HG02943 (cell line): Measurements from ENCODE around the gene MAPK12.
"Not testable (repeated sequence)": the region's sequence is repeated elsewhere in the genome, so short reads cannot be mapped to it uniquely, and the experiment has no call there.

Experiments
- ATAC-seq: cut with Tn5 transposase; IDR thresholded peaks from one replicate; pipeline ENCODE4 v1.9.1; 2021; ENCODE audit warnings: mild to moderate bottlenecking, low read depth, moderate library complexity; ENCODE audit not compliant: unreplicated experiment

Gene MAPK12

DNA sequence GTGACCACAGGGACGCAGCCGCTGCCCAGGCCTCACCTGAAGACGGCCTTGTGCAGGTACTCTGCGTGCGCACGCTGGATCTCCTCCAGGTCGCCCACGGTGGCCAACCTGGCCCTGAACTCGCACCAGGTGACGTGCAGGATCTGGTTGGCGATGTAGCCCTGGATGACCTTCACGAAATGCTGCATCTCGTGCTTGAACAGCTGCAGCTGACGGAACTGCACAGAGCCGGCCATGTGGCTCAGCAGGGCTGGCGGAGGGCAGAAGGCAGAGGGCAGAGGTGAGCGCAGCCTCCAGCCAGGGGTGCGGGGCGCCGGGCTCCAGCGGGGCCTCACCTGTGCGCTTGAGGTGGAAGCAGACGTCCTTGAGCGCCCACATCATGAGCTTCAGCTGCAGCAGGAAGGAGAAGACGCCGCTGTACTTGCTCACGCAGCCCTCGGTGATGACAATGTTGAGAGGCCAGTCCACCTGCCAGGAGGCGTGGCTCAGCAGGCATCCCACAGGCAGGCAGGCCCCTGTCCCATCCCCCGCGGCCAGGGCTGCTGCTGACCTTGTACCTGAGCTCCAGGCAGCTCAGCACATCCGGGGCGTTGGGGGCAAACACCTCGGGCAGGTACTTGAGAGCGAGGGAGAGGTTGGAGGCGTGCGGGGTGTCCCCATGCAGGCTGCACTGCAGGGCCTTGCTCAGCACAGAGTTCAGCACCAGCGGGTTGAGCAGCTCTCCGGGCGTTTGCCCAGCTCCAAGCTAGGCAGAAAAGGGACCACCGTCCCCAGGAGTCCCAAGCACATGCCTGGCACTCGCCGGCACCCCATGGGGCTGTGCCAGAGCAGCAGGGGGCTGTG is 43.1 kb downstream of the MAPK12 start:
- no peak for ATAC-seq

DNA sequence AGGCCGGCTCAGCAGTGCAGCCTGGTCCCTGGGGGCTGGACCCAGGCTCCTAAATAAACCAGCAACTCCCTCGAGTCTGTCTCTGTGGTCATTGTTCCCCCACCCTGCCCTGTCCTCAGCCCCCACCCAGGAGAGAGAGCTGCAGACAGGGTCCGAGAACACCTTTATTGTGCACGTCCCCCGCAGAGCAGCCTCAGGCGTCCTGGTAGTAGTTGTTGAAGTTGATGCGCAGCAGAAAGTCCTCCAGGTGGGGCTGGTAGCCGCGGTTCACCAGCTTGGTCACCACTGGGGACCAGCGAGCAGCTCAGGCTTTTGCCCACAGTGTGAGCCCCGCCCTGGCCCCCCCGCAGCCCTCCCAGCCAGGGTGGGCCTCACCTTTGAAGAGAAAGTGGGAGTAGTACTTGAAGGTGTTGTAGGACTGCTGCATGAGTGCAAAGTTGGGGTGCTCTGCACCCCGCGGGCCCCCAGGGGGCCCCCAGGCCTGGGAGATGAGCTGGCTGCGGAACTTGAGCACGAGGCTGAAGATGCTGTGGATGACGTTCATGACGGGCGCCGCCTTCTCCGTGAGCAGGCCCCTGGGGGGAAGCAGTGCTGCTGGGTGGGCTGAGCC is 43.8 kb downstream of the MAPK12 start:
- no peak for ATAC-seq

DNA sequence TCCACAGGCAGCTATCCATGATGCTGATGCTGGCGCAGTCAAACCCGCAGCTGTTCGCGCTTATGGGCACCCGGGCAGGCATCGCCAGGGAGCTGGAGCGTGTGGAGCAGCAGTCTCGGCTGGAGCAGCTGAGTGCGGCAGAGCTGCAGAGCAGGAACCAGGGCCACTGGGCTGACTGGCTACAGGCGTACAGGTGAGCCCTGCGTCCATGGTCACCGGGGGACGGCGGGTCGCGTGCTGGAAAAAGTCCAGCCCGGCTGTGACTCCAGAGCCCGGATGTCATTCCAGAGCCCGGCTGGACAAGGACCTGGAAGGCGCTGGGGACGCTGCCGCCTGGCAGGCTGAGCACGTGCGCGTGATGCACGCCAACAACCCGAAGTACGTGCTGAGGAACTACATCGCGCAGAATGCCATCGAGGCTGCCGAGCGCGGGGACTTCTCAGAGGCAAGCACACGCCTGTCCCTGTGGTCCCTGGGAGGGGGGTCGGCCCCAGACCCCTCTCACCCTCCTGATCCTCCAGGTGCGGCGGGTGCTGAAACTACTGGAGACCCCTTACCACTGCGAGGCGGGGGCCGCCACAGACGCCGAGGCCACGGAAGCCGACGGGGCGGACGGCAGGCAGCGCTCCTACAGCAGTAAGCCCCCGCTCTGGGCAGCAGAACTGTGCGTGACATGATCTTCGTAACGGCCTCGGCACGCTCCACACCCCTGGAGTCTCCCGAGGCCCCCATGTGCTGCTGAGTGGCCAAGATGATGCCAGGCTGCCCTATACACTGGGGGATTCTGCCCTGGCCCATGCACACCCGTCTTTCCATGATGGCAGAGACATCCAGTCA is 44.6 kb downstream of the MAPK12 start:
- no peak for ATAC-seq

DNA sequence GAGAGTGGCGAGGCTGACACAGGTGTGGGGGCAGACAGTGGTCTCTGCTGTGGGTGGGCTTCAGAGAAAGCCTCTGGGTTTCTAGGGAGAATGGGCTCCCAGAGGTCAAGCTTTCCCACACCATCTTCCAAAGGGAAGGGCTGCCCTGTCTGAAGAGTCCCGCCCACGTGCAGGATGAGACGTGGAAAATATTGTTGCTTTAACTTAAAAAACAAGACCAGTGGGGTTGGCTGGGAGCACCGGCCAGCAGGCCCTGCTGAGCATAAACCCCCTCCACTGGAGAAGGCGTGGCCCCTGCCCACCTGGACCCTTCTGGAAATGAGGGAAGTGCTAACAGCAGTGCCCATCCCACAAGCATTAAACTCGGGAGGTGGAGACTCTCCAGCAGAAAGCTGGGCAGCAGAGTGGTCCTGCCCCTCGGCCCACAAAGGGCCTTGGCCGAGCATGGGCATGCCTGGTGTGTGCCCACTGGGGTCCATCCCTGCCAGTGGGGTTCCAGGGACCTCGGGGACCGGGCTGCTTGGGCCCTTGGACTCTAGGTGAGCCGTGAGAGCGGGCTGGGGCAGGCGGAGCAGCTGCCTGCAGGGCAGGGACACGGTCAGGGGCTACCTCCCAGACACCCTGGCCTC is 45.3 kb downstream of the MAPK12 start:
- ATAC-seq: no peak

GRCh38 chr22:50215297-50216054 is 46.0 kb downstream of the MAPK12 start:
- ATAC-seq: no peak

GRCh38 chr22:50213263-50213662 is 48.2 kb downstream of the MAPK12 start:
- ATAC-seq: no peak

GRCh38 chr22:50211147-50211546 is 50.3 kb downstream of the MAPK12 start:
- no peak for ATAC-seq

GRCh38 chr22:50210378-50211139 is 50.9 kb downstream of the MAPK12 start:
- no peak for ATAC-seq

GRCh38 chr22:50209893-50210292 is 51.6 kb downstream of the MAPK12 start:
- no peak for ATAC-seq

DNA sequence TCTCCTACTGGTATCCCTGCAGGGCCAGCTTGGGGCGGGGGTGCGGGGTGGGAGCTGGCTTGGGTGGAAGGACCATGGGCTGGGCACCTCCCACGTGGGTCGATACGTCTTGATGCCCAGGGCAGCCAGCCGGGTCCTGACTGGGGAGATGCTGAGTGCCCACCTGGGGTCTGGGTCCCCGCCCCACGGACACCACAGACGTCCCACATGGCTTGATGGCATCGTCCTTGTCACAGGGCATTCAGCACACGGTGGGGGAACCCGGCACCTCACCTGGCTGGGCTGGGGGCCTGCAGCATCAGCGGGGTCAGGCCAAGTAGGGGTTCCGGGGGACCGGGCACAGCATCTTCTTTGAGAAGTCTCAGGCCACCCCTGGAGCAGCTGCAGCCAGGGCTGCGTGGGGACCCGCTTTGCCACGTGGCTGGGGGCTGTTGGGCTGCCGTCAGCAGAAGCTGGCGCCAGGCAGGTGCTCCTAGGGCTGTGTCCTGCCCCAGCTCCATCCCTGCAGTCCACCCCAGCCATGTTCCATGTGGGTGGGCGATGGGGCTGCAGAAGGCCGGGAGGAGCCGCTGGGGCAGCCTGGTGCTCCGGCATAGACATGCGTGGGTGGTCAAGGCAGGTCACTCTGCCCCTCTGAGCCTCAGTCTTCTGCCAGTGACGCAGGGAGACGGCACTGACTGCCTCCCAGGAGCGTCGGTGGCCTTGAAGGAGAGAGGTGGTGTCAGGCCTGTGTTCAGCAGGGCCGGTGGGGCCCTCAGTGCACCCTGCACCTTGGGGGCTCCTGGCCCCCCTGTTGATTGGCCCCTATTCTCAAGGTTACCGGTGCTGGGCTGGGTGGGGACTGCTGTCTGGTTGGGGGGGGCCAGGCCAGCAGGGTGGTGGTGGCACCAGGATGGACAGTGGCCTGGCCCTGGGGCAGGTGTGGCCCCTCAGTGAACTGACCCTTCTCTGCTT is 52.3 kb downstream of the MAPK12 start:
- ATAC-seq: no peak

DNA sequence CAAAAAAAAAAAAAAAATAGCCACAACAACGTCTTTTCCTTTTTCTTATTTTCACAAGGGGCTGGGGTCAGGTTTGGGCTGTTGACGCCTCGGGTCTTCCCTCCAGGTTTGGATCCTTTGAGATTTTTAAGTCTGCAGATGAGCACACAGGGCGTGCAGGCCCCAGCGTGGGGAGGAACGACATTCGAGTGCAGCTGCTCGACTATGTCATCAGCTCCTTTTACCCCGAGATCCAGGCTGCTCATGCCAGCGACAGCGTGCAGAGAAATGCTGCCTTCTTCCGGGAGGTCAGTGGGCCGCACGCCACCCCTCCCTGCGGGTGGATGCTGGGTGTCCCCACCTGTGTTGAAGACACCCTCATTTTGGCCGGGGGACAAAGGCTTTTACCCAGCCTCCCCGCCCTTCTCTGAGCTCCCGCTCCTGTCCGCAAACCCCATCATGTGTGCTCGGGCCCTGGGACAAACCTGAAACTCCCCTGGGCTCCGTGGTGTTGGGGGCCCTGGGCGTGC is 53.0 kb downstream of the MAPK12 start:
- no peak for ATAC-seq

DNA sequence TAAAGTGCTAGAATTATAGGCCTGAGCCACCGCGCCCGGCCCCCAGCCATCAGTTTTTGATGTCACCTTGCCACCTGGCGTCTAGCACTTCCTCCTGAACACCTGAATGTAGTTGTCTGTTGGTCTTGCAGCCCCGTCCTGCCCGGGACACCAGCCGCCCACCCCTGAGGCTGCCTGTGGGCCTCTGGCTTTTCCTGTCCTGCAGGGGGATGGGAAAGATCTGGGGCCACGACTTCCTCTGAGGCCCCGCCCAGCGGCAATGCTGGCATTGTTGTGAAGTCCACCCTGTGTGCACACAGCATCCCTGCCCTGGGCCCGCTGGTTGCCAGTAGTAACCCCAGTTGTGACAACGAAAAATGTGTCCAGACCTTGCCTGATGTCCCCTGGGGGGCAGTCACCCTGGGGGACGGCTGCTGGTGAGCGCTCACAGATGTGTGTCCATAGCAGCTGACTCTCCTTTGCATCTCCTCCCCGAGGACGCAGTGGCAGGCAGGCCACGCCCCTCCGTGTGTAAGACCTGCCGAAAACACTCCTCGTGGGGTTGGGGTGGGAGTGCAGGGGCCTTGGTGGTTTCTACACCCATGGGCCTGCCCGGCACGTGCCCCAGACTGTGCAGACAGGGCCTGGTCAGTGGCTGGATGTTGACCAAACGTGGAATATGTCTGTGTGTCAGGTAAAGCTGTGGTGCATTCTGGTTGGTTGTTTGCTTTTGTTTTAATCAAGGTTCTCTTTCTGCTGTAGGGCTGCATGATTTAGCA is 53.9 kb downstream of the MAPK12 start:
- ATAC-seq: no peak

- ATAC-seq: no peak
Observed at GRCh38 chr22:50206599-50206998, 54.9 kb downstream of the MAPK12 start.

GRCh38 chr22:50205781-50206569 is 55.5 kb downstream of the MAPK12 start:
- ATAC-seq: no peak

DNA sequence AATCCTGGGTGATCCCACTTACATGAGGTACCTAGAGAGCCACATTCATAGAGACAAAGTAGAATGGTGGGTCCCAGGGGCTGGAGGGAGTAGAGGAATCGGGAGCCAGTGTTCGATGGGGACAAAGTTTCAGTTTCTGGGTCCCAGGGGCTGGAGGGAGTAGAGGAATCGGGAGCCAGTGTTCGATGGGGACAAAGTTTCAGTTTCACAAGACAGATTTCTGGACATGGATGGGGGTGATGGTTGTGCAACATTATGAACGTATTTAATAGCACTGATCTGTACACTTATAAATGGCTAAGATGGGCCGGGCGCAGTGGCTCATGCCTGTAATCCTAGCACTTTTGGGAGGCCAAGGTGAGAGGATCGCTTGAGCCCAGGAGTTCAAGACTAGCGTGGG is 56.5 kb downstream of the MAPK12 start:
- not testable (repeated sequence) for ATAC-seq

DNA sequence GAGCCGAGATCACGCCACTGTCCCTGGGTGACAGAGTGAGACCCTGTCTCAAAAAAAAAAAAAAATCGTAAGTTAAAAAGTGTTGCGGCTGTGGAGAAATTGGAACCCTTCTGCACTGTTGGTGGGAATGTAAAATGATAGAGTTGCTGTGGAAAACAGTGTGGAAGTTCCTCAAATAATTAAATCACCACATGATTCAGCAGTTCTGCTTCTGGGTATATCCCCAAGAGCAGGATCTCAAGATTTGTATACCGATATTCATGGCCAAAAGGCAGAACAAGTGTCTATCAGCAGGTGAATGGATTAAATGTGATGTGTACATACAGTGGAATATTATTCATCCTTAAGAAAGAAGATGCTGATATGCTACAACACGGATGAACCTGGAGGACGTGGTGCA is 56.9 kb downstream of the MAPK12 start:
- ATAC-seq: no peak

DNA sequence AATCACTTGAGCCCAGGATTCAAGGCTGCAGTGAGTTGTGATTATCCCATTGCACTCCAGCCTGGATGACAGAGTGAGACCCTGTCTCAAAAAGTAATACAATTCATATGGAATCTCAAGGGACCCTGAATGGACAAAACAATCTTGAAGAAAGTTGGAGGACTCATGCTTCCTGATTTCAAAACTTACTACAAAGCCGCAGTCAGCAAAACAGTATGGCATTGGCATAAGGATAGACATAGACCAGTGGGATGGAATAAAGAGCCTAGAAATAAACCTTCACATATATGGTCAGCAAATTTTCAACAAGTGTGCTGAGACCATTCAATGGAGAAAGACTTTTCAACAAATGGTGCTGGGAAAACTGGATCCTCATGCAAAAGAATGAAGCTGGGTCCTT is 58.2 kb downstream of the MAPK12 start:
- no peak for ATAC-seq
